Erythroblast (primary cell): ENCODE measurements around the gene KSR1.

Experiments used
- GATA1 ChIP-seq: IDR thresholded peaks from 2 replicates; pipeline ENCODE4 v1.6.1; 2011; ENCODE audit warnings: low read depth, mild to moderate bottlenecking, control low read depth, low read length, moderate library complexity
- POLR2A ChIP-seq: IDR thresholded peaks from 2 replicates; pipeline ENCODE4 v1.6.1; 2011; ENCODE audit warnings: mild to moderate bottlenecking, low read length

DNA sequence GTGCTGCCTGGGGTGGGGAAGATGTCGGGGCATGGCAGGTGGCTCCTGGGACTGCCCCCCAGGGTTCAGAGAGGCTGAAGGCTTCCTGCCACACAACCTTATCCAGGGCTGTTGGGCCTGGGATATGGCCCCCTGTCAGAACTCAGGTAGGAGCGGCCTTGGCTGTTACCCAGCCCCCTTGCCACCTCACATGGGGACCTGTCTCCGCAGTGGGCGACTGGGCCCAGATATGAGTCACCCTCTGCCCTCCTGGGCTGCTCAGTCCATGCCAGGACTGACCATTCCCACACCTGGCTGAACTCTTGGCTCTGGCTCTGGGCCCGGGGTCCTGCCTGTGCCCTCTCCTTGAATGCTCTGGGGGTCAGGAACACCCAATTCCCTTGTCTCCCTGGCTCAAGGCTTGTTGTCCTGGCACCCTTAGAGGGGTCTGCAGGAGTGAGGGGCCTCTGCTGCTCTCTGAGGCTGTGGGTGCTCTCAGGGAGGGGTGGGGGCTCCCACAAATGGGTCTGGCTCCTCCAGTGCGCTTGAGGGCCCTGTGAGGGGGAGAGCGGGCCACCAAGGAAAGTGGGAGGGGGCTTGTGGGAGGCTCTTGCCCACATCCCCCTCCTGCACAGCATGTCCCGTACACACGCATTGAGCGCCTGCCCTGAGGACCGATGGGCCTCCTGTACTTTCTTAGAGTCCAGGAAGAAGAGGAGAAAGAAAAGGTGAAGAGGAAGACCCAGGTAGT, 210.7 kb downstream of the KSR1 start:
- TF ChIP-seq POLR2A = no peak
- TF ChIP-seq GATA1 = no peak
